Glomerular visceral epithelial cell (primary cell): ENCODE measurements around the gene HIBCH.

Experiments used
- DNase-seq: peaks from one replicate; pipeline ENCODE4 v3.0.0-alpha.2; 2016; ENCODE audit errors: extremely low spot score

HIBCH gene

DNA sequence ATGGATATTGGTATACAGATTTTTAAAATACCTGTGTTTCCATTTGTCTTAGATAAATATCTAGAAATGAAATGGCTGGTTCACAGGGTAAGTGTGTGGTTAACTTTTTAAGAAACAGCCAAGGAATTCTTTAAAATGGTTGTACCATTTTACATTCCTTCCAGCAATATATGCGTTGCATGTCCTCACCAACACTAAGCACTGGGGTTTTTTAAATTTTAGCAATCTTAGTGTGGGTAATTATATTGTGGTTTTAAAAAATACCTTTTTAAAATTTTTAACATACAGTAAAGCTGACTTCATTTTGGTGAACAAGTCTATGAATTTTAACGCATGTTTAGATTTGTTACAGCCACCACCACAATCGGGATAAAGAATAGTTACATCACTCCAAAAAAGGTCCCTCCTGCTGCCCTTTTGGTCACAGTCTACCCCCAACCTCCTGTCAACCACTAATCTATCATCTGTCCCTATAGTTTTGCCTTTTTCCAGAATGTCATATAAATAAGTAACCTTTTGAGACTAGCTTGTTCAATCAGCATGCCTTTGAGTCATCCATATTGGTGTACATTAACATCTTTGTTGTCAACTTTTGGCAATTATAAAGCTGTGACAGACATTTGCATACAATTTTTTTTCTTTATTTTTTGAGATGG lies 129.0 kb downstream of the HIBCH start:
- peak; percentile 28 for DNase-seq

DNA sequence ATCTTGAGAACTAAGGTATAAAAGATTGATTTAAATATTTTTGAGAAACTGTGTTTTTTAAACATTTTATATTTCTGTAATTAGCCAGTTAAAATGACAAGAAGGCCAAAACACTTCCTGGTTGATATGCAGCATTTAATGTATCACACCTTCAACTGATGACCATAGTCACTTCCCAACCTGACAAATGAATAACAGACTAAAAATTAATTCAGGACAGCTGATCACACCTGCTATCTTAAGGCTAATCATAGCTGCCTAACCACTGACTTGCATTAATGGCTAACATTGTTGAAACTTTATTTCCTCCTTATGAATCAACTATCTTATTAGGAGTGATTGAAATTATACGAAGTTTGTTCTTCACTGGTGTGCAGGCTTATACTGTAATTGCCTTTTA lies 131.3 kb downstream of the HIBCH start:
- DNase-seq: no peak

DNA sequence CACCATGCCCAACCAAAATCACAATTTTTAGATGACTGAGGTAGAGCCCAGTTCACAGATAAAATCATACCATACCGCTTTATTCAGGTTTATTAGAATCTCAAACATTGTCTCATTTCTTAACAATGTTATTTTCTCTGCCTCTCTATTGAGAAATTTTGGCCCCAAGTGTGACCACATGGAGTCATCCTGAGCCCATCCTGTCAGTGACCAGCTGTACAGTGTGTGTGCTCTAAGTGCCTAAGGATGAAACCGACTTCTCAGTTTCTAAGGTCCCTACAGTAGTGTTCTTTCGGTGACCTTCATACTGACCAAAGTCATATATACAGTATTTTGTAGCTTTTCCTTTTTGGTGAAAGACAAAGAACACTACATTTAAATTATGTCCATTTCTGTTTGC lies 133.4 kb downstream of the HIBCH start:
- no peak for DNase-seq

DNA sequence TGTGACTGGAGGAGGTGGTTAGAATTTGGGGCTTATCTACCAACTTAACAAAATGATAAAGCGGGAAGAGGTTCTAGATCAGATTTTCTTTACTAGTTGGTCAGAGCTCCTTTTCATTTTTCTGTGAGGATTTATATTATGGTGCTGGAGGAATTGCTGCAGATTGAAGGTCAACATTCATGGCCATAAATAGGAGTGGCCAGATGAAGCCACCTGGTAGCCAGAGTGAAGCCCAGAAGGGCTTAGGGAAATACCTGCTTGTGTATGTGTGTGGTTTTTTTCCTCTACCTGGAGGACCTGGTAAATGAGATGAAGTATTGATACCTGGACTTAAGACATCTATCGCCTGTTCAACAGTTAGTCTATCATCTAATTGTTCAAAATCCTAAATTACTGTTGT lies 134.2 kb downstream of the HIBCH start:
- no peak for DNase-seq

DNA sequence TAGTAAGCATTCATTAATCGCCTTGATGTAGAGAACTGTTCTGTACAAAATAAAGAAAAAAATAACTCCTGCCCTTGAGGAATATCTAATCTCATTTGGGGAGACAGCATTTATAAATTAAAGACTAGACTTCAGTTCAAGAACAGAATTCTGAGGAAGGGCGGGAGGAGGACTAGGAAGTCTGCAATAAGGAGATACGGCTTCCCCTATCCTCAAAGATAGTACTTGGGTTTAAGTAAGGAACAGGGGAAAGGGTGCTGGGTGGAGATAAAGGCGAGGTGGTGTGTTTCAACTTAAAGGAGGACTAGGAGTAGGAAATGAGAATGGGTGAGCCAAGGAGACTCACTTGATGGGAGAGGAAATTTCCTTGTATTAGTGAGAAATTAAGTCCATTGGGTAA lies 135.2 kb downstream of the HIBCH start:
- DNase-seq: no peak

DNA sequence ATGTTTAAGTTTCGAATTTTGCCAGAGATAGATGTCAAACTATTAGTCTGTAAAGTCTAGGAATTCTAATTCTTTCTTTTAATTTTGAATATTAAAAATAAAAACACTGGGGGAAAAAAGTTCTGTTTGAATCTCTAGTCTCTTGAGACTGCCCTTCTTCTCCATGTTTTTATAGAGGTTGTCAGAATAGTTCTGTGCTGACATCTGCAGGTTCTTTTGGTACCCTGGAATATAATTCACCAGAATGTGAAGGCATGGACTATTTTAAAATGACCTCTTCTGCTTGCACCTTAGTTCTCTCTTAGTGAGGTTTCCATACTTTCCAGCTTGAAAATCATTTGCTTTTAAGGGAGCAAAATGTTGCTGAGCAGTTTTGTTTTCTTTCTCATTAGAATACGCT lies 136.1 kb downstream of the HIBCH start:
- no peak for DNase-seq

DNA sequence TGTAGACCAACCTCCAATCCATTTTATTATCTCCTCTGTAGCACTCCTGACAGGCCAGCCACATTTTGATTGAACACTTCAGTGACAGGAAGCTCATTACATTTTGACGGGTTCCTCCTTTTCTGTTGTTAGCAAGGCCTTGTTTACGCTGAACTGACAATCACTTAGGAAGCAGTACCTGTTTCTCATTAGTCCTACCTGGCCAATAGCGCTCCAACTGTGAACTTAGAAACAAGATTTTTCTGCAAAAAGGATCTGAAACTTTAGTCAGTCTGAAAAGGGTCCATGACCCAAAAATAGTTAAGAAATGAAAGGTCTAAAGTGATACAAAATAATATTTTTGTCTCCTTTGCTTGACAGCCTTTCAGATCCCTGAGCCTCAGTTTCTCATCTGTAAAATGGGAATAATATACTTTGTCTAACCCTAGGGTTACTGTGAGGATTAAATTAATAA lies 137.5 kb downstream of the HIBCH start:
- no peak for DNase-seq

DNA sequence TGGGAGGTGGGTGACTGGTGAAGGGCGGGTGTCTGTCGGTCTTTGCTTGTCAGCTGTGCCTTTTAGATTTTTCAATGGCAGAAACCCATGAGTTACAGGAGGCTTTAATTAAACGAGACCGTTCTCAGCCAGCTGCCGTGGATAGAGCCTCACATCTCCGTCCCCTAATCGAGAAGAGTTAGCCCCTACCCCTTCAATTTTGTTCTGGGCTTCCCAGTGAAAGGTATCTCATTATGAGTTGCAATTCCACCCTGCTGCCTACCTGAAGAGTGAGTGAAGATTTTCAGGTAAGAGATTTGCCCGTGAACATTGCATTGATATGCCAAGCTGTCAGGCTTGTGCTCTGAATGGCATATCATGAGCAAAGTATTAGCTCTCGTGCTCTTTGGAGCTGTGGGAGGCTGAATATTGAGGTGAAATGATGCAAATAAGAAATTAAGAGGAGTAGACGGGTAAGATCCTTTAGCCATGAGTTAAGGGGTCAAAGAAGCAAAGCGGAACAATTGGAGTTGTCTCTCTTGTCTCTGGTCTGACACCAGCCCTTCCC lies 138.4 kb downstream of the HIBCH start:
- DNase-seq: no peak

DNA sequence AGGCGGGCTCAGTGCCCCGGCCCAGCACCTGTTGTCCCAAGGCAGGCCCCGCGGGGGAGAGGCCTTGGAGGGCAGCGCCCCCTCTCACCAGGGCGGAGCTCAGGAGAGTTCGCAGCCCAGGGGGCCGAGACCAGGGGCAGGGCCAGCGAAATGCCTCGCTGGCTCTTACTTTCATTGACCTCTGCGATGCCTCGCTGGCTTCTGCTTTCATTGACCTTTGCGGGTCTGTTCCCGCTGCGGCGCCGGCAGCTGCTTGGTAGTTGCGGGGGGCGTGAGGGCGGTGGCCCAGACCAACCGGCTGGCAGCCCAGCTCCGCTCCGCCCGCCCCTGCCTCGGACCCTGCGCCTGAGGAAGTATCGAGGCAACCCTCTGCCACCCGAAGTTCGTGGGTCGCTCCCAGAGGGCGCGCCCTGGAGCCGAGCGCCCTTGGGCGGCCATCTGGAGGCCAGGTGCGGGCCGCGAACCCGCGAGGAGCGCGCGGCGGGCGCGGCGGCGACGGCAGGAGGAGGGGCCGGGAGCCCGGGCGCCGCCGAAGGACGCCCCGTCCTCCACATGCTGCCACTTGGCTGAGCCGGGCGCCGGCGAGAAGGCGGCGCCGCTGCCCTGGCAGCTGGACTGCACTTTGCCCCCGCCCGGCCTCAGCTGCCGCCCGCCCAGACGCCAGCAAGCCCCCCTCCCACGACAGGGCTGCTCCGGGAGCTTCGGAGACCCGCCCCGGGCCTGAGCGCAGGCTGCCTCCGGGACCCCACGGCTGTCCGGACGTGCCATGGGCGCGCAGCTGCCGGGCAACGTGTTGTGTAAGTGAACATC lies 139.1 kb downstream of the HIBCH start:
- DNase-seq: peak; percentile 75

DNA sequence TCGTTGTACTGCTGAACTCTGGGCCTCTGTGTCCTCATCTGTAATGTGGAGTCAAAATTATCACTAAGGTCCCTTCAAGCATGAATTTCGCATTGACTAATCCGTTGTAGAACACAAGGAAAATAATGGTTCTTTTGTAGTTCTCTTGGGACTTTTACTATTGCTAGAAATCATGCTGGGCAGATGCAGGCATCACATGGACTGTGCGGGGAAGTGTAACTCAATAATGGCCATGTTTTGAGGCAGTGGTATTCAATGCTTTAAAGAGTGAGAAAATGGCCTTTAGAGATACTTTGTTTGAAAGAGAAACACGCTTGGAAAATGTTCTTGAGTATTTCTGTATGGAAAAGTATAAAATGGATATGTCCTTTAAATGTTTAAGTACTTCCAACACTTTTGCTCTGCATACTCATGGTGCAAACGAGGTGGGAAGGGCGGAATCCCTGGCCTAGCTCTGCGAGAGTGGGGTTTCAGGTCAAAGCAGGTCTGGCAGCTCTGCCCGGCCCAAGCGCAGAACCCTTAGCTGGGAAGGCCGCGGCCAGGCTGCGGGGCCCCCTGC lies 139.8 kb downstream of the HIBCH start:
- no peak for DNase-seq

DNA sequence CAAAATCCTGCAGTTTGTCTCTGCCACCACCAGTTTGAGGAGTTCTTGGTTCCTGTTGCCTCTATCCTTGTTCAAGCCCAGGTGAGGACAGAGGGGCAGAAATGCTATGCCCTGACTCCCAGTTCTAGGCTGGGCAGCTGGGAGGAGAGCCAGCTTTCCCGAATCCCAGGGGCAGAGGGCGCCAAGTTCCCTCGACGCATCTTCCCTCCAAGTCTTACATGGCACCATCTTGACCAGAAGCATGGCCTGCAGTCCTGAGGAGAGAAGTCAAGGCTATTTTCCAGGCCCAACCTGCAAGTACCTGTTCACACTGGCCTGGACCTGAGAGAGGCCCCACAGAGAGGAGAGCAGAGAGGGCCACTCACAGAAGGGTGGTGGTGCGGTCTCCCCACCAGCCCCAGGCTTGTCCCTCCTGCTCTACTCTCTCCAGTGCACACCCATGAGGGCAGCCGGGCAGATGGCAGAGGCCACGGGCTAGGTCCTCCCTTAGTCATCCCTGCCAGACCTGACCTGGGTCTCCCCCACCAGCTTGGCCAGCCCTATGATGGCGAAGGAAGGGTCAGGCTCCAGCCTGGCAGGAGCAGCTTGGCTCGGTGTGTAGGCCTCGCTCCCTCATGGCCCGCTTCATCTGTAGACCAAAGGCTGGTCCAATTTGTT lies 141.4 kb downstream of the HIBCH start:
- DNase-seq: no peak

DNA sequence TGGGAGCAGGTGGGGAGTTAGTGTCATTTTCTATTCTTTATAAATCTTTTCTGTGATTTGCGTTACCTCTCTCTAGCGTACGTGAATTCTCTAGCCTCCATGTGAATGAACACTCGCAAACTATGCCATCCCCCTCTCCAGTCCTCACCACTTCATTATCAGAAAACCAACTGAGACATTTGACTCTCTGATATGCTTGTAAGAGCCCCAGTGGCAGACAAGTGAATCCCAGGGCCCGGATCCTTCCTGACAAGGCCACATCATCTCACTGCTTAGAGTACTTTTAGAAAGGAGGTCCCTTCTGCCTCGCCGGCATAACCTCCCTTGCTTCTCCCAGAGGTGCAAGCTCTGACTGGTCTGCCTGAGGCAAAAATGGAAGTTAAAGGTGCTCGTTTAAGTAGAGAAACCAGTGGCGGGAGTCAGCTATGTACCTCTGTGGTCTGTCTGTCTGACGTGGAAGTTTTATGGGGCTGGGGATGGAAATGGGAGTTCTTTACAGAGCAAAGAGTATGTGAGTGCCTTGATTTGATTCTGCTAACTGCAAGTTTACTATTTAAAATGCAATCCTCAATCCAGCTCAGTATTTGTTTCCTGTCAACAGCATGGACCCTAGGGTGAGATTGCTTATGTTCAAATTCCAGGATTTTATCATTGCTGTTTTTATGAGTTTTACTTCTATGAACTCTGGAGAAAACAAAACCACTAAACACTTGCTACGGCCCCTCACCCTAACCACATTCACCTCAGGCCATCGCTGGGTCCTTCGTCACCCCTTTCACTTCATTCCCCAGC lies 142.2 kb downstream of the HIBCH start:
- no peak for DNase-seq

DNA sequence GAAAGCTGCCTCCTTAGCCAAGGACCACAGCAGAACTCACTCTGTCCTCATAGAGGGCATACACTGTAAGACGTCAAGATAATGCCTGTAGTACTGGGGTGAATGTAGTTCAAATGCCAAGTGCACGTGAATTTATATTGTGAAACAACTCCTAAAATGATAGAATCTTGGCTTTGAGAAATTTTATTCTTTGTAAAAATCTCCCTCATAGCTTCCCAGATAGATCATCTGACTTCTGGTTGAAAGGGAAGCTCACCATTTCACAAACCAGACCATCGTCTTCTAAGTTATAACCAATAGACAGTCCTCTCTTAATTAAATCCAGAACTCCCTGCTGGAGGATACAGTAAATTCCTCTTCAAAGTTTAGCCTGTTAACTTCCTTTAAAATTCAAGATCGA lies 146.2 kb downstream of the HIBCH start:
- DNase-seq: no peak

DNA sequence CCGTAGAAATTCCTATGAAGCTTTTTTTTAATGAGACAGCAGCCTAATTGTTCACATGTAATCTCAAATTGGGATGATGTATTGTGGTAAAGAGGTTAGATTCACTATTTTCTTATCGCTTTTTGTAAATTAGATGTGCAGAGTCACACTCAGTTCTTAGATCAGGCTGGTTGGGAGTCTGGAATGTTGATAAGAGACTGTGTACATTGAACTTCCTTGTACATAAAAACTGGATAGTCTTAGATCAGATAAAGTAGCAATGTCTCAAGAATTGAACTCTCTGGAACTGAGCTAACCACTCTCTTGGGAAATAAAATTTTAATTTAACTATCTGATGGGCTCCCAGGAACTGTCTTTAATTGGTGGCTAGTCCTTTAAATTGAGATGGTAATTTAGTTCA lies 149.0 kb downstream of the HIBCH start:
- DNase-seq: no peak

DNA sequence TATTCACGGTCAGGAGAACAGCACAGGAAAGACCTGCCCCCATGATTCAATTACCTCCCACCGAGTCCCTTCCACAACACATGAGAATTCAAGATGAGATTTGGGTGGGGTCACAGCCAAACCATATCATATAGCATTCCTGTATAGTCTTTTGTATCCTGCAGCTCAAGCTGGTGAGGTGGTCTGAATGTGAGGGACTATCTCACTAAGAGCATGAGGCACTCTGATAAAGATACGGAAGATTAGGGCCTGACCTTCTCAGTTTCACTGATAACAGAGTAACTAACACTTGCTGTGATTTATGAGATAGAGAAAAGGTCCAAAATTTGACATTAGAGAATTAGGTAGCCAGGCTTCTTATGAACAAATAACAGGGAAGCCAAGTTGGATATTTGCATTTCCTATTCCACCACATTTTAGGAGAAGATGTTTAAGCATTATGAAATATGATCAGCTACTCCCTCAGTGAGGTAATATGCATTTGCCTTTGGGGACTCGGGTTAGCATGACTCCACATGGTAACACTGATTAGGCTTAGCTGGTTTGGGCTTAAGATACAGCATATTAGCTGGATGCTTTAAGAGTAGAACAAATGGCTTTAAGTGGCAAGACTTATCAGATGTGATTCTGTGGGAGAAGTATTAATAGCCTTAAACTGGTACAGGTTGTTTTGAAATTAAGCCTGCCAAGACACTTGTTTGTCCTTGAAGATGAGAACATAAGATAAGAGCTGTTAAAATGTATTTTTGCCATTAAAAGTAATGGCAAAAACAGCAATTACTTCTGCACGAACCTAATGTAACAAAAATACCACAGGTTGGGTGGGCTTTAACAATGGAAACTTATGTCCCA lies 150.2 kb downstream of the HIBCH start:
- DNase-seq: no peak

DNA sequence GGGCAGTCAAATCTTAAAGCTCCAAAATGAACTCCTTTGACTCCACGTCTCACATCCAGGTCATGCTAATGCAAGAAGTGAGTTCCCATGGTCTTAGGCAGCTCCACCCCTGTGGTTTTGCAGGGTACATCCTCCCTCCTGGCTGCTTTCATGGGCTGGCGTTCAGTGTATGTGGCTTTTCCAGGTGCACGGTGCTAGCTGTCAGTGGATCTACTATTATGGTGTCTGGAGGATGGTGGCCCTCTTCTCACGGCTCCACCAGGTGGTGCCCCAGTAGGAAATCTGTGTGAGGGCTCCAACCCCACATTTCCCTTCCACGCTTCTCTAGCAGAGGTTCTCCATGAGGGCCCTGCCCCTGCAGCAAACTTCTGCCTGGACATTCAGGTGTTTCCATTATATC lies 151.9 kb downstream of the HIBCH start:
- no peak for DNase-seq

DNA sequence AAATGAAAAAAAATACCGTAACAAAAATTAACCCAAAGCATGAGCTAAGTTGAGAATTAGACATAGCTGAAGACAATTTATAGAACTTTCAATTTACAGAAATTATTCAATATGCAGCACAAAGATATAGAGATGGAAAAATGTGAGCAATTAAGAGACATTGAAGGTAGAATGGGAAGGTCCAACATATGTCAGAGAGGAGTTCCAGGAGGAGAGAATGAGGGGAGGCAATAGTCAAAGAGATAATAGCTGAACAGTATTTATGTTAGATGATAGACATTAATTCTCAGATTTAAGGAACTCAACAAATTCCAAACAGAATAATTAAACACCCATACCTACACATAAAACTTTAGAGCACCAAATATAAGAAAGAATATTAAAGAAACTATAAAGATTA lies 154.1 kb downstream of the HIBCH start:
- no peak for DNase-seq

DNA sequence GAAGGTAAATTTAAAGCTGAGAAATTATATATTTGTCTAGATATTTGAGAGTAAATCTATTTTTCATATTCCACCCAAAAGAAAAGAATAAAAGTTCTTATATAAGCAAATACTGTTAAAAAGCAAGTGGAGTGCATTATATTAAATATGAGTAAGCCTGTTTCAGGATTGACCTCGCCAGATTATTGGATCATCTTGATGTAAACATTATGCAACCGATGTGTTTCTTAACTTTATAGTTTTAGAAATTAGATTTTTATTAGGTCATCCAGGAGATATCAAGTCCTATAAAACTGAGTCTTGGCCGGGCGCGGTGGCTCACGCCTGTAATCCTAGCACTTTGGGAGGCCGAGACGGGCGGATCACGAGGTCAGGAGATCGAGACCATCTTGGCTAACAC lies 156.8 kb downstream of the HIBCH start:
- no peak for DNase-seq

DNA sequence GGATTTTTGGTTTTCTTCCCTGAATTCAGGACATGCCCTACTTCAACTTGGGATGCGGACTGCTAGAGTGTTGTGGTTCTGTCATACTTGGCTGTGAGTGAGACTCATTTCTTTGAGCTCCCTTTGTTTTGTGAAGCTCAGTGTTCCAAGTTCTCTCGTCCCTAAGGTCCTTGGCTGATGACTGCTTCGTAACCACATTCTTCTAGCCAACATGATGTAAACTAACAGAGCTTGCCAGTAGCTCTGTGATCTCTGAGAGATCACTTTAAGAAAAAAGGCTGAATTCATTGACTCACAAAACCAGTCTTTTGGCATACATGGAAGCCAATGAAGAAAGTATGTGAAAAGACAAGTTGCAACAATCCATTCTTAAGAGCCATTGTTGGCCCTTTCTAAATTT lies 160.2 kb downstream of the HIBCH start:
- DNase-seq: no peak

DNA sequence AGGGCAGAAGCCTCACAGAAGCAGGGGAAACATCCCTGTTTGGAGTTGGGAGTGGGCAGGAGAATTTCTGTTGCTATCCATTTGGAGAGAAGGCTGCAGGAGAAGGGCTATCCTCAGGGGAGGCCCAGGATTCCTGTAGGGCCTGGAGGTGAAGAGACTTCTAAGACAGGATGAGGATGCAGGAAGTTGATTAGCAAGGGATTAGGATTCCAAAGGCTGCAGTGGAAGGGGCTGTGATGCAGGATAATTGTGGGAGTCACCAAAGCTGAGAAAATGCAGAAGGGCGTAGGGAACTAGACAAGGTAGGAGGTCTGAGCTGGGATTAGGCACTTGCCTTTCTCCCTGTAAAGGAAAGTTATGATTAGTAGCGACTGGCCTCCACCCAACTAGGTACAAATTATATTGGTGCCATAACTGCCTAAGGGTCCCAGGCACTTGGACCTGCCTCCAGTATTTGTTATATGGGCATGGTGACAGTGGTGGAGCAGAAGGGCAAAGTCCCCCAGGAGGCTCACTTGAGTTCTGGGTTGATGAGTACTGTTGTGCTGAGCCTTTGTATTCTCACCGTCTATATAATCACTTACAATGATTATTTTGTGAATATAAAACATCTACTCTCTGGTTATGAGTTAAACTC lies 160.7 kb downstream of the HIBCH start:
- DNase-seq: no peak
